ENCODE results near the gene B4GALT5. TPM values are rescaled to one million over a fixed set of nuclear protein-coding genes. Genes with fewer than 3 reads are reported as not detected.

The B4GALT5 gene
- total RNA-seq, 3 donors from 2014 or later (not counting 1 experiment from before 2014, with no cell fraction given), result 15.5 to 29.1 (median 28.6) TPM

DNA sequence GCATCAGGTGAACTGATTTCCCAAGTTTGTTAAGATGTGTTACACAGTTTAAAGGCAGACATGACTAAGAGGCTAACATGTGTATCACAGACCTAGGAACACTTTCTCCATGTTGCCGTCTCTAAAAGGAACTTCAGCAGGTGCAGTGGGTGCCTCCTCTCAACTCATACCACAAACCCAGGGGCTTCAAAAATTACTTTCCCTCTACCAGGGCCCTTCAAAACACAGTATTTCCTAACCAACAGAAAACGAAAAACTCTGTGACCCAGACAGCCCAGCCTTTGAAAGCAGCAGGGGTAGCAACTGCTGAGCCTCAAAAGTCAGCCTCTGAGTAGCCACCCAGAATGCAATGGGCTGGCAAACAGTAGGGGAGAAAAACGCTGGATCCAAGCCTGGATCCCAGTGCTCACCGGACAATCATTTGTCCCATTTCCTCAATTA, 28.5 kb downstream of the B4GALT5 start:
- no peak for DNase-seq

GRCh38 chr20:49684335-49684997, 29.2 kb downstream of the B4GALT5 start:
- Histone ChIP-seq H3K27me3 (ENCODE audit: control insufficient read depth, insufficient read depth, low read length) (no peaks in the 10 kb centered on the region), H3K36me3 (ENCODE audit: control insufficient read depth, insufficient read depth, low read length) (no peaks in the 10 kb centered on the region), H3K4me3 (ENCODE audit: low read length) (no peak overlapping the region), H3K9me3 (ENCODE audit: control insufficient read depth, insufficient read depth, low read length) (no peaks in the 10 kb centered on the region), H3K4me1 (ENCODE audit: control insufficient read depth, insufficient read depth, low read length) (peaks cover 39% of the 10 kb centered on the region), H3K27ac (ENCODE audit: low read length) (no peak overlapping the region)
- DNase-seq (no peak), ATAC-seq (no peak)
- TF ChIP-seq, protein P1, sequence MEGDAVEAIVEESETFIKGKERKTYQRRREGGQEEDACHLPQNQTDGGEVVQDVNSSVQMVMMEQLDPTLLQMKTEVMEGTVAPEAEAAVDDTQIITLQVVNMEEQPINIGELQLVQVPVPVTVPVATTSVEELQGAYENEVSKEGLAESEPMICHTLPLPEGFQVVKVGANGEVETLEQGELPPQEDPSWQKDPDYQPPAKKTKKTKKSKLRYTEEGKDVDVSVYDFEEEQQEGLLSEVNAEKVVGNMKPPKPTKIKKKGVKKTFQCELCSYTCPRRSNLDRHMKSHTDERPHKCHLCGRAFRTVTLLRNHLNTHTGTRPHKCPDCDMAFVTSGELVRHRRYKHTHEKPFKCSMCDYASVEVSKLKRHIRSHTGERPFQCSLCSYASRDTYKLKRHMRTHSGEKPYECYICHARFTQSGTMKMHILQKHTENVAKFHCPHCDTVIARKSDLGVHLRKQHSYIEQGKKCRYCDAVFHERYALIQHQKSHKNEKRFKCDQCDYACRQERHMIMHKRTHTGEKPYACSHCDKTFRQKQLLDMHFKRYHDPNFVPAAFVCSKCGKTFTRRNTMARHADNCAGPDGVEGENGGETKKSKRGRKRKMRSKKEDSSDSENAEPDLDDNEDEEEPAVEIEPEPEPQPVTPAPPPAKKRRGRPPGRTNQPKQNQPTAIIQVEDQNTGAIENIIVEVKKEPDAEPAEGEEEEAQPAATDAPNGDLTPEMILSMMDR (IDR thresholded peaks at IDR 0.05), result no peak
- H3K4me3 Mint-ChIP-seq, result no peak overlapping the region
- peak overlapping the region; percentile 65 to 73 for H3K27ac Mint-ChIP-seq
- intact Hi-C loops (cut with micrococcal nuclease), result no loop called here
- WGBS (ENCODE audit: insufficient coverage), result 82% methylated on average over 13 of the region's 13 CpGs
- no peaks in the 10 kb centered on the region for H3K27me3 Mint-ChIP-seq (ENCODE audit: low read depth in 2 of 2)
- no peaks in the 10 kb centered on the region for H3K36me3 Mint-ChIP-seq
- peaks cover 71 to 73% of the 10 kb centered on the region in 2 donors for H3K4me1 Mint-ChIP-seq
- H3K9me3 Mint-ChIP-seq, result no peaks in the 10 kb centered on the region

More for the DNA sequence above, 28.5 kb downstream of the B4GALT5 start:
- no peaks in the 10 kb centered on the region for H3K27me3 ChIP-seq (ENCODE audit: control insufficient read depth, insufficient read depth, low read length)
- H3K9me3 ChIP-seq (ENCODE audit: control insufficient read depth, insufficient read depth, low read length), result no peaks in the 10 kb centered on the region
- H3K9me3 Mint-ChIP-seq, result no peaks in the 10 kb centered on the region
- intact Hi-C loops (cut with micrococcal nuclease), result no loop called here
- peaks cover 72 to 74% of the 10 kb centered on the region in 2 donors for H3K4me1 Mint-ChIP-seq
- no peak overlapping the region for H3K4me3 Mint-ChIP-seq
- 10% methylated on average over 2 of the region's 4 CpGs for WGBS (ENCODE audit: insufficient coverage)
- no peak for ATAC-seq
- H3K27me3 Mint-ChIP-seq (ENCODE audit: low read depth in 2 of 2), result no peaks in the 10 kb centered on the region
- no peak overlapping the region for H3K4me3 ChIP-seq (ENCODE audit: low read length)
- H3K27ac ChIP-seq (ENCODE audit: low read length), result peak overlapping the region; percentile 14
- H3K4me1 ChIP-seq (ENCODE audit: control insufficient read depth, insufficient read depth, low read length), result peaks cover 38% of the 10 kb centered on the region
- H3K27ac Mint-ChIP-seq, result peak overlapping the region; percentile 65 to 73
- TF ChIP-seq, protein P1 (IDR thresholded peaks at IDR 0.05), result no peak
- H3K36me3 ChIP-seq (ENCODE audit: control insufficient read depth, insufficient read depth, low read length), result no peaks in the 10 kb centered on the region
- no peaks in the 10 kb centered on the region for H3K36me3 Mint-ChIP-seq

- H3K36me3 ChIP-seq (ENCODE audit: control insufficient read depth, insufficient read depth, low read length), result no peaks in the 10 kb centered on the region
- Mint-ChIP-seq H3K27me3 (ENCODE audit: low read depth in 2 of 2) (no peaks in the 10 kb centered on the region), H3K9me3 (no peaks in the 10 kb centered on the region), H3K4me1 (peaks cover 70 to 82% of the 10 kb centered on the region in 2 donors), H3K4me3 (peak overlapping the region; percentile 77), H3K36me3 (no peaks in the 10 kb centered on the region), H3K27ac (peak overlapping the region; percentile 82 to 83)
- no peak for DNase-seq
- no peak for ATAC-seq
- TF ChIP-seq, protein P1 (IDR thresholded peaks at IDR 0.05), result no peak
- peaks cover 47% of the 10 kb centered on the region for H3K4me1 ChIP-seq (ENCODE audit: control insufficient read depth, insufficient read depth, low read length)
- H3K4me3 ChIP-seq (ENCODE audit: low read length), result no peak overlapping the region
- intact Hi-C loops (cut with micrococcal nuclease), result no loop called here
- H3K27me3 ChIP-seq (ENCODE audit: control insufficient read depth, insufficient read depth, low read length), result no peaks in the 10 kb centered on the region
- no peak overlapping the region for H3K27ac ChIP-seq (ENCODE audit: low read length)
- H3K9me3 ChIP-seq (ENCODE audit: control insufficient read depth, insufficient read depth, low read length), result no peaks in the 10 kb centered on the region
- 100% methylated on average over 2 of the region's 4 CpGs for WGBS (ENCODE audit: insufficient coverage)
These were observed 30.9 kb downstream of the B4GALT5 start for GRCh38 chr20:49682798-49683197.

Measured in natural killer cell (primary cell).